SK-N-SH treated with all-trans-retinoic acid at 6 μM for 48 hours (cell line): Measurements from ENCODE around the gene COX19.

Experiments used
- ATAC-seq: fragments of 200-7000 bp; cut with Tn5 transposase; 3 replicates; pipeline ENCODE4 v1.9.1; 2020; ENCODE audit warnings: mild to moderate bottlenecking, moderate library complexity
- BACH2 ChIP-seq: fragments of 250-450 bp; sonication (Bioruptor Pico); IDR thresholded peaks from 2 replicates; pipeline ENCODE4 v1.9.0; 2021; ENCODE audit warnings: mild to moderate bottlenecking, borderline replicate concordance
- CSDC2 ChIP-seq: fragments of 250-450 bp; sonication (Bioruptor Pico); IDR thresholded peaks from 2 replicates; pipeline ENCODE4 v1.5.0; 2020; ENCODE audit warnings: mild to moderate bottlenecking, moderate library complexity
- CSRNP3 ChIP-seq: fragments of 250-450 bp; sonication (Bioruptor Pico); IDR thresholded peaks from 2 replicates; pipeline ENCODE4 v1.5.1; 2021; ENCODE audit warnings: mild to moderate bottlenecking, moderate library complexity
- ESRRG ChIP-seq: fragments of 250-450 bp; sonication (Bioruptor Pico); IDR thresholded peaks from 2 replicates; pipeline ENCODE4 v1.6.1; 2021; ENCODE audit warnings: mild to moderate bottlenecking
- GLIS3 ChIP-seq: fragments of 250-450 bp; sonication (Bioruptor Pico); IDR thresholded peaks from 2 replicates; pipeline ENCODE4 v1.5.0; 2020; ENCODE audit warnings: mild to moderate bottlenecking, moderate library complexity
- ISL1 ChIP-seq: fragments of 250-450 bp; sonication (Bioruptor Pico); IDR thresholded peaks from 2 replicates; pipeline ENCODE4 v2.1.2; 2022; ENCODE audit warnings: mild to moderate bottlenecking, moderate library complexity
- POU6F1 ChIP-seq: fragments of 250-450 bp; sonication (Bioruptor Pico); IDR thresholded peaks from 2 replicates; pipeline ENCODE4 v1.8.0; 2021; ENCODE audit warnings: low read depth, mild to moderate bottlenecking, moderate library complexity, borderline replicate concordance
- PPARA ChIP-seq: fragments of 250-450 bp; sonication (Bioruptor Pico); IDR thresholded peaks from 2 replicates; pipeline ENCODE4 v1.5.0; 2020; ENCODE audit warnings: mild to moderate bottlenecking, borderline replicate concordance
- RARB ChIP-seq: fragments of 250-450 bp; sonication (Bioruptor Pico); IDR thresholded peaks from 2 replicates; pipeline ENCODE4 v1.8.0; 2021; ENCODE audit warnings: mild to moderate bottlenecking, moderate library complexity
- SNAI2 ChIP-seq: fragments of 250-450 bp; sonication (Bioruptor Pico); IDR thresholded peaks from 2 replicates; pipeline ENCODE4 v1.5.0; 2020; ENCODE audit warnings: mild to moderate bottlenecking, moderate library complexity
- TCF4 ChIP-seq: fragments of 250-450 bp; sonication (Bioruptor Pico); IDR thresholded peaks from 2 replicates; pipeline ENCODE4 v1.8.0; 2021; ENCODE audit warnings: mild to moderate bottlenecking, moderate library complexity, borderline replicate concordance
- TOX ChIP-seq: fragments of 250-450 bp; sonication (Bioruptor Pico); IDR thresholded peaks from 2 replicates; pipeline ENCODE4 v1.8.0; 2021; ENCODE audit warnings: mild to moderate bottlenecking, moderate library complexity, borderline replicate concordance
- TSHZ2 ChIP-seq: fragments of 250-450 bp; sonication (Bioruptor Pico); IDR thresholded peaks from 2 replicates; pipeline ENCODE4 v1.5.0; 2020; ENCODE audit warnings: mild to moderate bottlenecking, moderate library complexity
- ZC3H10 ChIP-seq: fragments of 250-450 bp; sonication (Bioruptor Pico); IDR thresholded peaks from 2 replicates; pipeline ENCODE4 v1.5.1; 2021; ENCODE audit warnings: mild to moderate bottlenecking, moderate library complexity
- ZFP3 ChIP-seq: fragments of 250-450 bp; sonication (Bioruptor Pico); IDR thresholded peaks from 2 replicates; pipeline ENCODE4 v1.5.0; 2020; ENCODE audit warnings: mild to moderate bottlenecking, moderate library complexity
- ZFP30 ChIP-seq: fragments of 450-650 bp; formaldehyde crosslinking; IDR thresholded peaks from 2 replicates; pipeline ENCODE4 v1.5.0; 2022; ENCODE audit warnings: mild to moderate bottlenecking, moderate library complexity
- ZNF70 ChIP-seq: fragments of 450-650 bp; formaldehyde crosslinking; IDR thresholded peaks from 2 replicates; pipeline ENCODE4 v1.5.0; 2020; ENCODE audit warnings: mild to moderate bottlenecking, moderate library complexity
- ZNF8 ChIP-seq: fragments of 450-650 bp; formaldehyde crosslinking; IDR thresholded peaks from 2 replicates; pipeline ENCODE4 v1.5.0; 2020; ENCODE audit warnings: mild to moderate bottlenecking, moderate library complexity
- TF ChIP-seq, protein P1 (sequence below): fragments of 250-450 bp; sonication (Bioruptor Pico); IDR thresholded peaks from 2 replicates; pipeline ENCODE4 v1.8.0; 2020; ENCODE audit warnings: mild to moderate bottlenecking, moderate library complexity, borderline replicate concordance

The COX19 gene

DNA sequence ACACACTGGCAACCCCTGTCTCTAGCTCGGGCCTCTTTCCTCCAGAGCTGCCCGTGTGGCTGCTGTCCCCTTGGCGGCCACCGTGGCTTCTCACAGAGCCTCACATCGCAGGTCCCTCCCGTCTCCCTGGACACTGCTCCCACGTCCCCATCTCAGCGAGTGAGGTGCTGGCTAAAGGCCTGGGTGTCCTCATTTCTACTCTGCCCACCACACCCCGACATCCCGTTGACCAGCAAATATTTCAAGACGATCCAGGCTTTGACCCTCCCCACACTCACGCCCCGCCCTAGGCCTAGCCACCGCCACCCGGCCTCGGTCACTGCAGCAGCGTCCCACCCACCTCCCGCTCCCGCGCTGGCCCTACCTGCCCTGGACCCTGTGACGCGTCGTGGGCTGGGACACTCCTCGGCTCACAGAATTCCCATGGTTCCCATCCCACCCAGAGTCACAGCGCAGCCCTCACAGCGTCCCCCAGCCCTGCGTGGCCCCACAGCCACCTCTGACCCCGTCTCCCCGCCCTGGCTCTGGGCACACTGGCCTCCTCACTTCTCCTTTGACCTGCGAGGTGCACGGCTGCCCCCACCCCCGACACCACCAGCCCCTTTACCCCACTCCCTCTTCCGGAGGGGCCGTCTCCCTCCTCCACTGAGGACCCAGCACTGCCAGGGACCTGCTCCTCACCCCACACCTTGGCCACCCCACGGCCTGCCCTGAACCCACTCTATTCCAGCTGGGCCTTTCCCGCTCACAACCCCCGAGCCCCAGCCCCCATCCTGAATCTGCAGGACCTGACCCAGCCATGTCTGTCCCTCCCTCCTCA lies 27.7 kb downstream of the COX19 start:
- no peak for TF ChIP-seq BACH2 (CRISPR knock-in tag)
- no peak for TF ChIP-seq ZFP3 (CRISPR knock-in tag)
- no peak for TF ChIP-seq TSHZ2 (CRISPR knock-in tag)
- TF ChIP-seq ZFP30 (CRISPR knock-in tag) = no peak
- TF ChIP-seq CSDC2 (CRISPR knock-in tag) = no peak
- TF ChIP-seq ZNF8 (CRISPR knock-in tag) = no peak
- TF ChIP-seq RARB (CRISPR knock-in tag) = no peak
- no peak for TF ChIP-seq ISL1 (CRISPR knock-in tag)
- no peak for TF ChIP-seq GLIS3 (CRISPR knock-in tag)
- TF ChIP-seq ZC3H10 (CRISPR knock-in tag) = no peak
- no peak for TF ChIP-seq TOX (CRISPR knock-in tag)
- ATAC-seq = no peak

DNA sequence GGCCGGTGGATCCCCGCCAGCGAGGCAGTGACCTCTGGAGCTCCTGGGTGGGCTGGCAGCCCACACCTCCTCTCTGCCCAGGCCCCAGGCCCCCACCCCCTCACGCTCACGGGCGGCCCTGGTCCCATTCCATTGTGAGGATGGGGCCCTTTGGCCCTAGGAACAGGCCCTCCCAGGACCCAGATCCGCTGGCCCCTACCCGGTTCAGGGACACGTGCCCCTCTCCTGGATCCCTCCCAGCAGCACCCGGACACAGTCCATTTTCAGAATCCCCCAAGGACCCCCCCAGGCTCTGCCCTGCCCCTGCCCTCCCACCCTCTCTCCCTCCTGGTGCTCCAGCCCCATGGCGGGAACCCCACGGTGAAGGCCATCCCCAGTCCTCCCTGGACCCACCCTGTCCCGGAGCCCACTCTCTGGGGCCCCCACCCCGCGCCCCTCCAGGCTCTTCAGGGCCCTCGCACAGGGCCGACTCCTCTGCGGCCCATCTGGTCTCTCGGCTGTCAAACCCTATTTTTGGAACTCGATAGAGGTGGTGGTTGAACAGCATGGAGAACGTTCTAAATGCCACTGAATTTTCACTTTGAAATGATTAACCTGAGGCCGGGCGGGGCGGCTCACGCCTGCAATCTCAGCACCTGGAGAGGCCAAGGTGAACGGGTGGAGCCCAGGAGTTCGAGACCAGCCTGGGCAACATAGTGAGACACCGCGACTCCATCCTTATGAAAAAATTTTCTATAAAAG lies 28.9 kb downstream of the COX19 start:
- TF ChIP-seq, protein P1, sequence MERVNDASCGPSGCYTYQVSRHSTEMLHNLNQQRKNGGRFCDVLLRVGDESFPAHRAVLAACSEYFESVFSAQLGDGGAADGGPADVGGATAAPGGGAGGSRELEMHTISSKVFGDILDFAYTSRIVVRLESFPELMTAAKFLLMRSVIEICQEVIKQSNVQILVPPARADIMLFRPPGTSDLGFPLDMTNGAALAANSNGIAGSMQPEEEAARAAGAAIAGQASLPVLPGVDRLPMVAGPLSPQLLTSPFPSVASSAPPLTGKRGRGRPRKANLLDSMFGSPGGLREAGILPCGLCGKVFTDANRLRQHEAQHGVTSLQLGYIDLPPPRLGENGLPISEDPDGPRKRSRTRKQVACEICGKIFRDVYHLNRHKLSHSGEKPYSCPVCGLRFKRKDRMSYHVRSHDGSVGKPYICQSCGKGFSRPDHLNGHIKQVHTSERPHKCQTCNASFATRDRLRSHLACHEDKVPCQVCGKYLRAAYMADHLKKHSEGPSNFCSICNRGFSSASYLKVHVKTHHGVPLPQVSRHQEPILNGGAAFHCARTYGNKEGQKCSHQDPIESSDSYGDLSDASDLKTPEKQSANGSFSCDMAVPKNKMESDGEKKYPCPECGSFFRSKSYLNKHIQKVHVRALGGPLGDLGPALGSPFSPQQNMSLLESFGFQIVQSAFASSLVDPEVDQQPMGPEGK = no peak
- TF ChIP-seq PPARA = no peak
- TF ChIP-seq SNAI2 (CRISPR knock-in tag) = no peak
- TF ChIP-seq GLIS3 (CRISPR knock-in tag) = no peak
- TF ChIP-seq POU6F1 (CRISPR knock-in tag) = no peak
- no peak for TF ChIP-seq TSHZ2 (CRISPR knock-in tag)
- TF ChIP-seq ZNF8 (CRISPR knock-in tag) = no peak
- no peak for TF ChIP-seq ZFP3 (CRISPR knock-in tag)
- no peak for TF ChIP-seq RARB (CRISPR knock-in tag)
- no peak for TF ChIP-seq ZFP30 (CRISPR knock-in tag)
- no peak for TF ChIP-seq TOX (CRISPR knock-in tag)
- TF ChIP-seq CSRNP3 (CRISPR knock-in tag) = no peak
- no peak for TF ChIP-seq ZC3H10 (CRISPR knock-in tag)
- no peak for TF ChIP-seq TCF4 (CRISPR knock-in tag)
- no peak for TF ChIP-seq CSDC2 (CRISPR knock-in tag)
- no peak for TF ChIP-seq ZNF70
- TF ChIP-seq ESRRG = no peak
- no peak for ATAC-seq
